ENCODE results near the gene RALGAPB.
A peak's percentile ranks its signal among the peaks of the same experiment; 100 is the strongest.
"Not testable (repeated sequence)": the region's sequence is repeated elsewhere in the genome, so short reads cannot be mapped to it uniquely, and the experiment has no call there.

The RALGAPB gene

DNA sequence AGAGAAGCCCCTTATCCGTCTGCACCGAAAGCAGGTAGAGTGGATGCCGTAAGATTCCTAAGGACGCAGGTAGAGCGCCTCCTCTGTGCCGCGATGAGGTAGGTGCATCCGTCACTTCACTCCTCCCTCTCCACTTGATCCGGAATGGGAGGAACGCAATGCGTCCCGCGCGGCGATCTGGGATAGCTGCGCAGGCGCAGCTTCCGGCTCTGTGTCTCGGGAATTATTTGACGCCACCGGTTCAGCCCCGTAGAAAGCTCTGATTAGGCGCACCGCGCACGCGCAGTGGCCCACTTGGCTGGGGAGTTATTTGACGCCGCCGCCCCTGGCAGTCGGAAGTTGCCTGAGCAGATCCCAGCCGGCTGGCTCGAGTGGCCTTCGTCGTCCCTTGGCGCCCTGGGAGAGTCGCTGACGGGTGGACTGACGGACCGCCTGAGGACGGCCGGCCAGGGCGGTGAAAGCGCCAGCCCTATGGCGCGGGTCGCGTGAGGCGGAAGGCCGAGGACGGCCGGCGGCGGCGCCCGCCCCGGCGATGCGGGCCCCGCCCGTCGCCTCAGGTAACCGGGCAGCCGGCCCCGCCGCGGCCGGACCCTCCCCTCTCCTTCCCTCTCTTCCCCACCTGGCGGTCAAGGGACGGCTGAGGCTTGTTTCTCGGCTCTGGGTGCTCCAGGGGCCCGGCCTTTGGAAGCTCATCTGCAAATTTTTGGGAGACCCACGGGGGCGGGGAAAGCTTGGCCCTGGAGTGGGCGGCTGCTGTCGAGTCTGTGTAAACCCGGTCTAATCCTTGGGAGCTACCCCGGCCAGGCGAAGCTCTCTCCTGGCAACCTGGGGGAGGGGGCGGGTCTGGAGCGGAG, at the start of gene RALGAPB:
RALGAPB (plus strand) TSS at position 331 of the 854 bp plus-strand sequence. CDS start 15,590 bp downstream, outside the sequence.
- peak; percentile 98 for DNase-seq

DNA sequence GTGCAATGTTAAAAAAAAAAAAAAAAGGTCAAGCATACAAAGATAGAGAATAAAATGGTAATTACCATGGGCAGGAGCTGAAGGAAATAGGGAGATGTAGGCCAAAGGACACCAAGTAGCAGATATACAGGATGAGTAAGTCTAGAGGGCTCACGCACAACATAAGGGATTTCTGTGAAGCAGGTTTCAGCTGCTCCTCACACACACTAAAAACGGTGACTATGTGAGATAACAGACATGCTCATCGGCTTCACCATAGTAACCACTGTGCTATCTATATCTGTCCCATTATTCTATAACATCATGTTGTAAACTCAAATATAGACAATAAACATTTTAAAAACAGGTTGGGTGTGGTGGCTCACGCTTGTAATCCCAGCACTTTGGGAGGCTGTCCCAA, 49.1 kb upstream of the RALGAPB start:
- no peak for DNase-seq

DNA sequence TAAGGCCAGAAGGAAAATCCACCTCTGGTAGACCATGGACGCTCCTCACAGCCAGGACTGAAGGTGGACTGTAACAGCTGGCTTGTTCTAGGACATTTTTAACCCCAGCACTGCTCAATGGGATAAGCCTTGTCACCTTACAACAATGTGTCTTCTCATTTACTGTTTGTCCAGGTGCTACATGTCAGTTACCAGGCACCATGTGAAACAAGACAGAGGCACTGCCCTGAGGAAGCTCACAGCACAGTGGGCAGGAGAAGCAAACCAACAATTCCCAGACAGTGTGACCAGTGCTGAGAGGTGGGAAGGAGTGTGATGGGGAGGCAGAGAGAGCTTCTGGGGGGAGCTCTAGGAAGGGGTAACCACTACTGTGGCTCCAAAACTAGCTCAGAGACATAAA, 48.2 kb upstream of the RALGAPB start:
- no peak for DNase-seq

DNA sequence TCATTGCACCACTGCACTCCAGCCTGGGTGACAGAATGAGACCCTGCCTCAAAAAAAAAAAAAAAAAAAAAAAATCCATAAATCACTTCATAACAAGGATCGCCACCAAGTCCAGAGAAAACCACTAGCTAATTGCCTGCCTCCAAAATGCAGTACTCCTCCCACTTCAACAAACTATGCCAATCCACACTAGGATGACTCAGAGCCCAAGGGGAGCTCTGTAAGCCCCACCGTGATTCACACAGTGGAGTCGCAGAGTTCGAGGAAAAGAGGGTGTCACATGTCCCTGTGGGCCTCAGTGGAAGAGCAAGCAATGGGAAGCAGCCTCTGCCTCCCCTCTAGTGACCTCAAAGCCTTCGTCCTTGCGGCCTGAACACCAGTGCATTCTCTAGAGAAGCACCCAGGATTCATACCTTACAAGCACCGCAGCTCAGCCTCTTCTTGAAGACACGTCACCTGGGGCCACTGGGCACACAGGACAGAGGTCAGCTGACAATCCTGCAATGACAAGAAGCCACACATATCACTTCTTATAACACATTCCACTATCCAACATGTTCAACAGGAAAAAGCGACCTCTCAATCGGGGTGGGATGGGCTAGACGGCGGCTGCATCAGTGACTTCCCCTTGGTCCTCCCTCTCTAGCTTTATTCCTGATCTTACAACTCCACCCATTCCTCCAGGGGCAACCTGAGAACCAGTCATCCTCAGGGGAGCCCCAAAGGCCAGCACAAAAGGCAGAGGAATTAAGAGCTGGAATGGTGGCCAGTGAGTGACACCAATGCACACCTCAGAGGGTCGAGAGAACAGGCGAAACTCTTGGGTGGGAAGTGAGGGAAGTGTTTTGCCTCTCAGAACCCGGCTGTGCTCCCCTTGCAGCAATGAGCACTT, 46.4 kb upstream of the RALGAPB start:
- no peak for DNase-seq

DNA sequence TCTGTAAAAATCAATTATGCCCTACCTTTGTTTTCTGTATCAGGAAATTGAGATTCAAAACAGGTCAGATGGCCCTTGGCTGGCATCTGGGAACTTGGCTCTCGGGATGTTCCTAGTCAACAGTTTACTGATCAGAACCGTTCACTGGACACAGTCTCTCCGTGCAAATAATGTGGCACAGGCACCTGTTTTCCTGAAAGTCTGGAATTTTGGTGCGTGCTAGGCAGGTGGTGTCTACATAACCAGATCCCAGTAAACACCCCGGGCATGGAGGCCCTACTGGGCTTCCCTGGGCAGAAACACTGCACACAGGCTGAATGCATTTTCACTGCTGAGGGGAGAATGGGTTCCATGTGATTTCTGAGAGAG, 45.0 kb upstream of the RALGAPB start:
- no peak for DNase-seq

DNA sequence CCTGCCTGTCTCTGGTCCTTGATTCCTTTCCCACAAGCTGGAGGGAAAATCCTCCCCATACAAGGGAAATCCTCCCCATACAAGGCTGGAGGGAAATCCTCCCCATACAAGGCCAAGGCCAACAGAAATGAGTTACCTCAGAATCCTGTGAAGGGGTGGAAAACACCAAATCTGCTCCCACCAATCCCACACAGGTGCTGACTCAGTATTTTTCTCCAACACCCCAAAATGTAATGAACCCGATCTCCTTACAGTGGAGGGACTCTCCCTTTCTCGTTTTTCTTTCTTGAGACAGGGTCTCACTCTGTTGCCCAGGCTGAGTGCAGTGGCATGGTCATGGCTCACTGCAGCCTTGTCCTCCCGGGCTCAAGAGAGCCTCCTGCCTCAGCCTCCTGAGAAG, 43.8 kb upstream of the RALGAPB start:
- DNase-seq, result no peak

DNA sequence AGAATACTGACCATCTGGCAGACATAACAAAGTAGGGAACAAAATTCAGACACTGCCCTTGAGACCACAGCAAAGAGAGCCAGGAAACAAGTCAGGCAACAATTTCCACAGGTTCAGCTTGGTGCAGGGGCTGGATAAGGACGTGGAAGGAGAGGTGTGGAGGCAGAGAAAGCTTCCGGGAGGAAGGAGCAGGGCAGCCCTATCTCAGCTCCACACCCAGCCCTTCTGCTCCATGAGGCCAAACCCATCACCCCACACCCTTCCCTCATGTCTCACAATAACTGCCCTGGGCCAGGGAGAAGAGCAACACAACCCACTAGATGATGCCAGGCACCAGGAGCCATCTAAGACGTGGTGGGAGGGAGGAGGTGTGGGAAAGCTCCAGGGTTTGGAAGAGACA, 43.3 kb upstream of the RALGAPB start:
- DNase-seq, result no peak

DNA sequence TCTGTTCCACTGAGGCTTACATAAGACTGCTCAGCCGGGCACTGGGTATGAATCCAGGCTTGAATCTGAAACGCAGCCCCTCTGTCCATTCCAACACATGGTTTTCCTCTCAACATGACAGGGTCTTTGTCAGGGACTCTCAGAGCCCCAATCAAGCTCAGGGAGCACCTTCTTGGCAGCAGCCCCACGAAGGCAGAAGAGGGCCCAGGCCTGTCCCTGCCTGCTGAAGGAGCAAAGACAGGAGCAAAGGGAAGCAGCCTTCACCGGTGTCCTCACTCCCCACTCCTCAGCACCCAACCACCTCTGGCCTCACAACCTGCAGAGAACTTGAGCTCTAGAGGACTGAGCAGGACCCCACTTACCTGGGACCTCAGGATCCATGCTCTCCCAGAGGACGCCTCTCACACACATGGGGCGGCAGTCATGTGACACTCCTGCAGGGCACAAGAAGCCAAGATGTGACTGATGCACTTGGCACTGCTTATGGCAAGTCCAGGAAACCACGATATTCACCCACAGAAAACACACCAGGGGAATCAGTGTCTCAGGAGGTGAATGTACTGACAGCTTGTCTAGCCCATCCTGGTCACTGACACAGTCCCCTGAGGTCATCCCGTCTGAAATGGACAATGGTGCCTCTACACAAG, 41.8 kb upstream of the RALGAPB start:
- no peak for DNase-seq

DNA sequence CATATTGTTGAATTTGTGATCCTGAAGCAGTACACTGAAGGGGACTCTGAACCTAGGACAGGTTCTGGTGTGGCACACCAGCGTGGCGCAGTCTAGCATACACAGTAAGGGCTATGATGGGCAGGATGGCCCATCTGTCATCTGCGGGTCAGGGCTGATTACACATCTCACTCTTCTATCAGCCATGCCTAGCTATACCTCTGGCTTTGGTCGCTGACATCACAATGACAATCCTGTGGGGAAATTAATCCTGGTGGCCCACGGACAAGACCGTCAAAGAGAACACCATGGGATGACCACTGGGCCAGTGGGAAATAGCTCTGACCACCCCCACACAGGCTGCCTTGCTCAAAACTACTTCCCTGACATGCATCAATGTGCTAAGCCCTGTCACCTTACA, 40.4 kb upstream of the RALGAPB start:
- DNase-seq, result no peak

DNA sequence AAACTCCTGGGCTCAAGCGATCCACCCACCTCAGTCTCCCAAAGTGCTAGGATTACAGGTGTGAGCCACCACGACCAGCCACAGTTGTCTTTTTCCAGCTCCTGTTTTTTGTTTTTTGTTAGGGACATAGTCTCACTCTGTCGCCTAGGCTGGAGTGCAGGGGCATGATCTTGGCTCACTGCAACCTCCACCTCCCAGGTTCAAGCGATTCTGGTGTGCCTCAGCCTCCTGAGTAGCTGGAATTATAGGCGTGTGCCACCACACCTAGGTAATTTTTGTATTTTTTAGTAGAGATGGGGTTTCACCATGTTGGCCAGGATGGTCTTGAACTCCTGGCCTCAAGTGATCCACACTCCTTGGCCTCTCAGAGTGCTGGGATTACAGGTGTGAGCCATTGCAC, 39.8 kb upstream of the RALGAPB start:
- DNase-seq, result not testable (repeated sequence)

DNA sequence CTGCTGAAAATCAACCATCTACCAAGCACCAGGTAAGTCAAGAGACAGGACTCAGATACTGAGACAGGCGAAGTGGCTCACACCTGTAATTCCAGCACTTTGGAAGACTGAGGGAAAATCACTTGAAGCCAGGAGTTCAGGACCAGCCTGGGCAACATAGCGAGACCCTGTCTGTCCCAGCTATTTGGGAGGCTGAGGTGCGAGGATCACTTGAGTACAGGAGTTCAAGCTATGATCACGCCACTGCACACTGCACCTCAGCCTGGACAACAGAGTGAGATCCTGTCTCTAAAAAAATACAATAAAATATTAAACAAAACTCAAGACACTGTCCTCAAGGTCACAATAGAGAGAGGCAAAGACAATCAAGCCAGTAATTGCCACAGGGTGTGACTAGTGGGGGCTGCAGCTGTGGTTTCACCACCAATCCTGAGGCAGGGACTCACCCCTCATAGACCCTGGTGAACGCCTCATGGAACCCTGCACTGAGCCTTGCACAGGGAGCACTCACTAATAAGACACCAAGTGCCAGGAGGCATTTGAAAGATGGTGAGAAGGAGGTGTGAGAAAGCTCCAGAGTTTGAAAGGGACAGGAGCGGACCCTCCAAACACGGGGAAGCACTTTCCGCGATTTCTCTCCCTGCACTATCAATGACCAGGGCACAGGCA, 39.2 kb upstream of the RALGAPB start:
- no peak for DNase-seq

DNA sequence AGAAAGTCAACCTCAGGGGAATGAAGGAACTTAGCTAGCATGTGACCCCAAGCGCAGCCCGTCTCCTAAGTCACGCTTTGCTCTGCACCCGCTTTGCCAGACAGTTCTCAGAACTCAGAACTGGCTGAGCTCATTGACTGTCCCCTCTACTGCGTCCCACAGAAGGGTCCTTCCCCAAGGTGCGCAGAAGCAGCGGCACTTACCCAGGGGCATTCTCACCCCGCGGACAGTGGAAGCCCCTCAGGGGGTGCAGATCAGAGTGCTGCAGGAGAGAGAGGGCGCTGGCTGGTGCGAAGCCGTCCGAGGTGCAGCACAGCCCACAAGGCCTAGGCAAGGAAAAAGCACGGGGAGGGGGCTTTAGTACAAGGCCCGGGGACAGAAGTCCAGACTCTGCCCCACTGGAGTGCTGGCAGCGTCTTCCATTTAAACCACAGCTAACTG, 38.3 kb upstream of the RALGAPB start:
- no peak for DNase-seq

DNA sequence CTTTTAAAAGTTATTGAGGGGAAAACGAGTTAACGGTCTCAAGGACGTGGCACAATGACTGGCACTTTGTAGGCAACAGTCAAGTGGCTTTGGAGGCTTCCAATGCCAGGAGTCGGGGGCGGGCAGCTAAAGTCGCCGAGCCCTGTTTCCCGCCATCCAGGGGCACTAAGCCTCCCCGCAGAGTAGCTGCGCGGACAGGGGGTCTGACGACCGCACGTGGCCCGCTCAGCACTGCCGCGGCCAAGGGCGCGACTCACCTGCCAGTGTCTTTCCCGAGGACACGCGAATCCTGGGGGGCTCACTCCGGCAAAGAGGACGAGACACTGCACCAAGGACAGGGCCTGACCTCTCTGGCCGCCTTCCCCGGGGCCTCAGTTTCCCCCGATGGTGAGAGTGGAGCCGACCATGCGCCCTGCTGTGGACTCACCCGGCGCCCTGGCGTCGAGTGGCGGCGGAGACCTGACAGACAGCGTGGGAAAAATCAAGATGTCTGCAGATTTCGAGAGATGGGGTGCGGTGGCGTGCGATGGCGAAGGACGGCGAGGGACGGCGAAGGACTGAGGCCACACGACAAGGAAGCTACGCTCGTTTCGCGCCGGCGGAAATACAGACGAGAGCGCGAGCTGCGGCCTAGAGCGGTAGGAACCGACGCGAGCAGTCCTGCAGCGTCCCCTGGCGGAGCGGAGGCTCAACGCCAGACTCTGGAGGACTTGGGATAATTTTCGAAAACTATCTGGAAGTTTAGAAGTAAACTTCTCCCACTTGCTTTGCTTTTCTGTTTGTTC, 37.7 kb upstream of the RALGAPB start, which contains the start of gene SNHG17:
SNHG17 (minus strand) TSS at position 559 of the 785 bp plus-strand sequence.
- DNase-seq, result peak; percentile 88

DNA sequence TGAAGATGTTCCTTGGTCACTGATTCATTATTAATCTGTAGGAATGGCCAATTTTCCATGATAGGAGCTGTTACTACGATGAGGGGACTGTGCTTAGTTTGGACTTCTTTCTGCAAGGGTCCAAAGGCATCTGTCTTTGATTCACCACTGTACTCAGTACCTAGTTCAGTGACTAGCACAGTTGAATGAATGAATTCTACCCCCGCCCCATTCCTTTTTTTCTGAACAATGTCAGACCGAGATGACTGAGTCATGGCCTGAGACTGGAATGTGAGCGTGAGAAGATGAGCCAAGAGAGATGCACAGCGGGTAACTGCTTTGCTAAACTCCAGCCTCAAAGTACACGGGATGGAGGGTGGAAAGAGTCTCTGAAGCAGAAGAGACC, 37.1 kb upstream of the RALGAPB start:
- no peak for DNase-seq

DNA sequence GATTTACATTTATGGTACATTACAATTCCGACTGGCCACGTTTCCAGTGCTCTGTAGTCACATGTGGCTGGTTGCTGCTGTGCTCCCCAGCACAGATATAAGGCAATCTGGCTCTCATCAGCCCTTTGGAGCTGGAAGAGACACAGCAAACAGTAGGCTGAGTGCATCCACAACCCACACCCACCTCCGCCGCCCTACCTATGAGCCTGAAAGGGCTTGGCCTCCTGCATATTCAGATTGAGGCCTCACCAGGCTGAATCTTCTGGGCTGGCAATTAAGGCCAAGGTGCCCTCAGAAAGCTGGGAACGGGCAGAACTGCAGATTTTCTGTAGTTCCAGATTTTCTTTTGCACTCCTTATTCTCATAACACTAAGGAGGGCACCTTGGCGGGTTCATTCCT, 34.8 kb upstream of the RALGAPB start:
- DNase-seq, result no peak

DNA sequence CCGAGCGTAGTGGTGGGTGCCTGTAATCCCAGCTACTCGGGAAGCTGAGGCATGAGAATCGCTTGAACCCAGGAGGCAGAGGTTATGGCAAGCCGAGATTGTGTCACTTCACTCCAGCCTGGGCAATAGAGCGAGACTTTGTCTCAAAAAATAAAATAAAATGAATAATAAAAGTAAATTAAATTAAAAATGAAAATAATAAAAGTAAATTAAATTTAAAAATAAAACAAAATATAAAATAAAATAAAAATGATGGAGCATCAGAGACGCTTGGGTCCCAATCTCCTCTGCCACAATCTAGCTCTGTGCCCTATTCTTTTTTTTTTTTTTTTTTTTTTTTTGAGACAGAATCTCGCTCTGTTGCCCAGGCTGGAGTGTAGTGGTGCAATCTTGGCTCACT, 31.5 kb upstream of the RALGAPB start:
- DNase-seq, result not testable (repeated sequence)

DNA sequence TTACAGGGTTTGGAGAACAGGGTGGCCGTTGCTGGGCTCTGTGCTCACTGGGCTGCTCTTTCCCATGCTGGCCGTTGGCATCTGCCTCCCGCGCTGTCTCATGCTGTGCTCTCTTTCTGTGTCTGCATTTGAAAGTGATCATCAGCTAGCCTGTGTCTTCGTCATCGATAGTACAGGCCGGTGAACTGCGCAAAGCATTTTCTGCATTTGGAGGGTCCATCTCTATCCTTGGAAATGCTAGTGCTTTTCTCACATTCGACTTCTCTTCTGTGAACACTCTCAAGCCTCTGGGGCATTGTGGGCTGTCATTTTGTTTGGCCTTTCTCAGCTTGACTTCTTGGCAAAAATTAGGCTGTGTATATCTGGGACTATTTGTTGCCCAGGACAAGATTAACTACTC, 30.7 kb upstream of the RALGAPB start:
- no peak for DNase-seq

DNA sequence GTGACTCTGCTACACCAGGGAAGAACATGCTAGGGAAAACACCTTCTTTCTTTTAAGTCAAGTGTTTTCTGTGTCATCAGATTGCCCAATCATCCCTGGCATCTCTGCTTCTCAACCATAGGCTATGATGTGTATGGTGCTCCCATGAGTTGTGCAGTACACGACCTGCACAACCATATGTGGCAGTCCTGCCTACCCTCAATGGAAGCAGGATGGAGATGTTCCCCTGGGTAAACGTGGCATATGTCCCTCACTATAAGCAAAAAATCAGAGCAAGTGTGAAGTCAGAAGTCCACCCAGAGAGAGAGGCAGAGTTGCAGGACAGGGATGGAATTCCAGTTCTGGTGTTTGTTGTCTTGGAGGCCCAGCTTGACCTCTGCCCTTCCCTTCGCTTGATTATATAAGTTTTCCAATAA, 27.3 kb upstream of the RALGAPB start:
- DNase-seq, result no peak

DNA sequence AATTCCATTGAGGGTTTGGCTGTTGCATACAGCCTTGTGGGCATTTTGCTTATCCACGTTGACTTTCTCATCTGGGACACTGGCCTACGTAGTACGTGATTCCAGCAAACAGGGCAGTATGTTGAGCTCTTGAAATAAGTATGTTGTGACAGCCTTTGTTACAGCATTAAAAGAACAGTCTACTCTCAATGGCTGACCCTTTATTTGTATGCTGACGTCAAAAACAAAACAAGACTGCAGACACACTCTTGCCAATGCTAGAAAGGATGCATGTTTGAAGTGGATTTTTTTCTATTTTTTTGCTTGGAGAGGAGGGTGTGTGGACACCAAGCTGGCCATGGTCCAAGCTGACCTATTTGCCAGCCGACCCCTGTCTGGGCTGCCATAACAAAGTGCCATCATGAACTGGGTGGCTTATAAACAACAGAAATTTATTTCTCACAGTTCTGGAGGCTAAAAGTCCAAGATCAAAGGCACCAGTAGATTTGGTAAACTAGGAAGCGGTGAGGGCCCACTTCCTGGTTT, 26.7 kb upstream of the RALGAPB start:
- DNase-seq, result no peak

DNA sequence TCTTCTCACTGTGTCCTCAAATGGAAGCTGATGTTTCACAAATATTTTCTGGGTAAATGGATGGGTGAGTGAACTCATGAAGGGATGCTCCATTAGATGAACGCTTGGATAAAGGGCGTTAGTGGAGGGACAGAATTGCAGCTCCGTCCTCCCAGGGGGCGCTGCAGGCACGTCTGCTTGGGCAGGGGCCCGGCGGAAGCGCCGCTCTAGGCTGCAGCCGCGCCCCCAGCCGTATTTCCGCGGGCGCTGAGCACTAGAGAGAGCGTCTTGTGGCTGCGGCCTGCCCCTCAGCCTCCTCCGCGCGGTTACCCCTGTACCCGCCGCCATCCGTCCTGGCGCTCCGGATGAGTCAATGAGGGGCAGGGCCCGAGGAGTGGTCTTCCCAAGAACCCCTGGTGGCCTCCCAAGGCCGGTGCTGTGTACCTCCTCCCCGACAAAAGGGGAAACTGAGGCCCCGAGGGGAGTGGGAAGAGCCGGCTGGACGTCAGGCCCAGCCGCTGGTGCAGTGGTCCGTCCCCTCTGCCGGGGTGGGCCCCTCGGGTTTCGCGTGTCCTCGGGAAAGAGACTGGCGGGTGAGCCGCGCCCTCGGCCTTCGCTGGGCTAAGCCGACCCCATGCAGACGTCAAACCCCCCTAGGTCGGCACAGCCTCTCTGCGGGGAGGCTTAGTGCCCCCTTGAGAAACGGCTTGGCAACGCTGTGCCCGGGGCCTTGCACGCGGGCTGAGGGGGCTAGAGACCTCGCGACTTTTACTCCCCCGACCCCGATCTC, 26.0 kb upstream of the RALGAPB start:
- DNase-seq, result peak; percentile 89

DNA sequence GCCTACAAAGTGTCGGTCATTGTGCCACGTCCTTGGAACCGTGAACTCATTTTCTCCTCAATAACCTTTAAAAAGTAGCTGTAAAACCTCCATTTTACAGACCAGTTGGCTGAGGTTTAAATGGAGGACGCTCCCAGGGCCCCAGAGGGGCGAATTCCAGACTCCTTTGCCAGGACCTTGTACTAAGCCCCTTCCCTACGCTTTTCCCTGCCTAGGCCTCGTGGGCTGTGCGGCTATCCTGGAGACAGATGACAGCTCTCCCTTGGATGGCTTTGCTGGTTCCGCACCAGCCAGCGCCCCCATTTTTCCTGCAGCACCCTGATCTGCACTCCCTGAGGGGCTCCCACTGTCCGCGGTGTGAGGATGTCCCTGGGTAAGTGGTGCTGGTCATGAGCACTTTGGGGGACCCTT, 25.4 kb upstream of the RALGAPB start:
- DNase-seq, result no peak

All from CD4-positive, alpha-beta T cell treated with Interferon gamma for 1 hour (primary cell).